ENCODE data around the gene OR2L8. TPM values are rescaled to one million over a fixed set of nuclear protein-coding genes. Genes with fewer than 3 reads are reported as not detected.

The OR2L8 gene
- total and polyA plus RNA-seq, 2 donors (not counting 1 experiment from before 2014, with no cell fraction given), result 0.94 TPM; not detected in 1

DNA sequence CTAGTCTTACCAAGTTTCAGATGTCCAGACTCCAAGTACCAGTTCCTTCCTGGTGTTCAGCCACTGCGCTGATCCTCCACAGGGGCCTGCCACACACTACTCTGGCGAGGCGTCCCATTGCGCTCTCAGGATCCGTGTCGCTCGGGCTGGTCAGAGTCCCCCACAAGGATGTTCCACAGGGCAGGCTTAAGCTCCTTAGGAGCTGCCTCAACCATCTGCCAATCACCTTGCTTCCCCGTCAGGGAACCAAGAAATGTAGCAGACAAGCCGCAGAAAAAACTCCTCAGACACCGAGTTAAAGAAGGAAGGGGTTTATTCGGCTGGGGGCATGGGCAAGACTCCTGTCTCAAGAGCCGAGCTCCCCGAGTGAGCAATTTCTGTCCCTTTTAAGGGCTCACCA lies 43.5 kb upstream of the OR2L8 start:
- Mint-ChIP-seq H3K27me3 (no peaks in the 10 kb centered on the region), H3K4me3 (peak overlapping the region; percentile 78), H3K9me3 (ENCODE audit: insufficient read depth) (peaks cover 5% of the 10 kb centered on the region), H3K27ac (peak overlapping the region; percentile 56), H3K4me1 (peaks cover 25% of the 10 kb centered on the region)
- intact Hi-C loops (cut with micrococcal nuclease), result no loop called here
- Histone ChIP-seq H3K36me3 (replicated peaks in 1 of 2; ENCODE audit: control extremely low read depth in 1 of 2, control insufficient read depth in 1 of 2, extremely low read depth in 1 of 2, insufficient read depth in 2 of 2, low read length in 1 of 2) (no peaks in the 10 kb centered on the region), H3K27me3 (replicated peaks in 1 of 4; ENCODE audit: control extremely low read depth in 1 of 4, control insufficient read depth in 3 of 4, insufficient read depth in 4 of 4, low read length in 3 of 4) (no peaks in the 10 kb centered on the region), H3K4me3 (ENCODE audit: control extremely low read depth in 1 of 5, extremely low read depth in 1 of 5, insufficient read depth in 1 of 5, low read depth in 2 of 5, low read length in 4 of 5) (no peak overlapping the region), H3K4me1 (ENCODE audit: control insufficient read depth in 2 of 2, insufficient read depth in 2 of 2, low read length in 2 of 2) (peaks cover 8 to 11% of the 10 kb centered on the region in 2 donors), H3K79me2 (ENCODE audit: control insufficient read depth, insufficient read depth, low read length) (no peaks in the 10 kb centered on the region), H4K20me1 (ENCODE audit: control insufficient read depth, insufficient read depth, low read length, poor library complexity, severe bottlenecking) (no peaks in the 10 kb centered on the region), H3K9ac (ENCODE audit: low read length) (no peak overlapping the region), H3K9me3 (ENCODE audit: control extremely low read depth in 1 of 3, control insufficient read depth in 2 of 3, insufficient read depth in 1 of 3, low read length in 2 of 3) (peaks cover 0 to 12% (median 4%) of the 10 kb centered on the region in 3 donors), H3K27ac (ENCODE audit: low read length in 2 of 2) (no peak overlapping the region), H2AFZ (ENCODE audit: insufficient read depth, low read depth, low read length, poor library complexity, severe bottlenecking) (no peak overlapping the region), H3K4me2 (replicated peaks; ENCODE audit: low read depth, low read length, poor library complexity, severe bottlenecking) (no peak overlapping the region)
- ChIA-PET CTCF (no interaction called here), POLR2A (no interaction called here)
- WGBS (ENCODE audit: insufficient coverage), result 100% methylated on average over 7 of the region's 13 CpGs
- DNase-seq (no peak), ATAC-seq (ENCODE audit: low read depth) (no peak)
- TF ChIP-seq, protein P1, sequence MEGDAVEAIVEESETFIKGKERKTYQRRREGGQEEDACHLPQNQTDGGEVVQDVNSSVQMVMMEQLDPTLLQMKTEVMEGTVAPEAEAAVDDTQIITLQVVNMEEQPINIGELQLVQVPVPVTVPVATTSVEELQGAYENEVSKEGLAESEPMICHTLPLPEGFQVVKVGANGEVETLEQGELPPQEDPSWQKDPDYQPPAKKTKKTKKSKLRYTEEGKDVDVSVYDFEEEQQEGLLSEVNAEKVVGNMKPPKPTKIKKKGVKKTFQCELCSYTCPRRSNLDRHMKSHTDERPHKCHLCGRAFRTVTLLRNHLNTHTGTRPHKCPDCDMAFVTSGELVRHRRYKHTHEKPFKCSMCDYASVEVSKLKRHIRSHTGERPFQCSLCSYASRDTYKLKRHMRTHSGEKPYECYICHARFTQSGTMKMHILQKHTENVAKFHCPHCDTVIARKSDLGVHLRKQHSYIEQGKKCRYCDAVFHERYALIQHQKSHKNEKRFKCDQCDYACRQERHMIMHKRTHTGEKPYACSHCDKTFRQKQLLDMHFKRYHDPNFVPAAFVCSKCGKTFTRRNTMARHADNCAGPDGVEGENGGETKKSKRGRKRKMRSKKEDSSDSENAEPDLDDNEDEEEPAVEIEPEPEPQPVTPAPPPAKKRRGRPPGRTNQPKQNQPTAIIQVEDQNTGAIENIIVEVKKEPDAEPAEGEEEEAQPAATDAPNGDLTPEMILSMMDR (IDR thresholded peaks at IDR 0.05), result no peak
- no peak for TF ChIP-seq EZH2 (IDR thresholded peaks at IDR 0.05; ENCODE audit: borderline replicate concordance, insufficient read depth, low read depth, low read length, poor library complexity, severe bottlenecking)

- H2AFZ ChIP-seq (ENCODE audit: insufficient read depth, low read depth, low read length, poor library complexity, severe bottlenecking), result peak overlapping the region; percentile 36
- Mint-ChIP-seq H3K9me3 (ENCODE audit: insufficient read depth) (peaks cover 5% of the 10 kb centered on the region), H3K4me1 (peaks cover 25% of the 10 kb centered on the region), H3K27me3 (no peaks in the 10 kb centered on the region), H3K4me3 (peak overlapping the region; percentile 78), H3K27ac (peak overlapping the region; percentile 71)
- no peaks in the 10 kb centered on the region for H3K36me3 ChIP-seq (replicated peaks in 1 of 2; ENCODE audit: control extremely low read depth in 1 of 2, control insufficient read depth in 1 of 2, extremely low read depth in 1 of 2, insufficient read depth in 2 of 2, low read length in 1 of 2)
- H3K9ac ChIP-seq (ENCODE audit: low read length), result peak overlapping the region; percentile 60
- WGBS (ENCODE audit: insufficient coverage), result 0% methylated on average over 4 of the region's 9 CpGs
- POLR2A ChIA-PET, result no interaction called here
- intact Hi-C loops (cut with micrococcal nuclease), result no loop called here
- peak overlapping the region; percentile 0 to 68 (median 53) for H3K4me3 ChIP-seq (ENCODE audit: control extremely low read depth in 1 of 5, extremely low read depth in 1 of 5, insufficient read depth in 1 of 5, low read depth in 2 of 5, low read length in 4 of 5)
- H3K4me1 ChIP-seq (ENCODE audit: control insufficient read depth in 2 of 2, insufficient read depth in 2 of 2, low read length in 2 of 2), result peaks cover 8 to 11% of the 10 kb centered on the region in 2 donors
- no peaks in the 10 kb centered on the region for H3K79me2 ChIP-seq (ENCODE audit: control insufficient read depth, insufficient read depth, low read length)
- DNase-seq, result peak; percentile 25
- H4K20me1 ChIP-seq (ENCODE audit: control insufficient read depth, insufficient read depth, low read length, poor library complexity, severe bottlenecking), result no peaks in the 10 kb centered on the region
- H3K27me3 ChIP-seq (replicated peaks in 1 of 4; ENCODE audit: control extremely low read depth in 1 of 4, control insufficient read depth in 3 of 4, insufficient read depth in 4 of 4, low read length in 3 of 4), result no peaks in the 10 kb centered on the region
- peak; percentile 36 for ATAC-seq (ENCODE audit: low read depth)
- H3K4me2 ChIP-seq (replicated peaks; ENCODE audit: low read depth, low read length, poor library complexity, severe bottlenecking), result peak overlapping the region; percentile 71
- H3K27ac ChIP-seq (ENCODE audit: low read length in 2 of 2), result peak overlapping the region; percentile 34 to 43
- peaks cover 0 to 12% (median 4%) of the 10 kb centered on the region in 3 donors for H3K9me3 ChIP-seq (ENCODE audit: control extremely low read depth in 1 of 3, control insufficient read depth in 2 of 3, insufficient read depth in 1 of 3, low read length in 2 of 3)
- TF ChIP-seq, protein P1 (IDR thresholded peaks at IDR 0.05), result no peak
- no peak for TF ChIP-seq EZH2 (IDR thresholded peaks at IDR 0.05; ENCODE audit: borderline replicate concordance, insufficient read depth, low read depth, low read length, poor library complexity, severe bottlenecking)
- CTCF ChIA-PET, result interaction anchor here (0.8 kb wide), 1 partner anchor 48 kb away, joined by 3 read pairs; no protein-coding TSS in a partner anchor
Measured at GRCh38 chr1:247905910-247906503, 42.7 kb upstream of the OR2L8 start.
